Left ventricle myocardium inferior (tissue), 1 donor: ENCODE measurements around the gene KANSL1L. TPM values are rescaled to one million over a fixed set of nuclear protein-coding genes. Genes with fewer than 3 reads are reported as not detected.
A peak's percentile ranks its signal among the peaks of the same experiment; 100 is the strongest.

Experiments
- DNase-seq: peaks from one replicate; pipeline ENCODE4 v3.0.0-alpha.2; 2020
- H3K27ac ChIP-seq: fragments of 200-600 bp; replicated peaks from 2 replicates; pipeline ENCODE4 v1.8.0; 2021
- H3K27me3 ChIP-seq: fragments of 200-600 bp; 2 replicates; pipeline ENCODE4 v1.8.0; 2021; ENCODE audit warnings: low read depth
- H3K36me3 ChIP-seq: fragments of 200-600 bp; 2 replicates; pipeline ENCODE4 v1.8.0; 2021
- H3K4me1 ChIP-seq: fragments of 200-600 bp; 2 replicates; pipeline ENCODE4 v1.8.0; 2021
- H3K4me3 ChIP-seq: fragments of 200-600 bp; 2 replicates; pipeline ENCODE4 v1.8.0; 2021; ENCODE audit warnings: mild to moderate bottlenecking, moderate library complexity
- H3K9me3 ChIP-seq: fragments of 200-600 bp; replicated peaks from 2 replicates; pipeline ENCODE4 v1.8.0; 2021
- intact Hi-C: fragments of 100-400 bp; cut with micrococcal nuclease; formaldehyde crosslinking; loops from one replicate; pipeline ENCODE4 v1.11.0; 2022
- total RNA-seq: library from RNA; stranded (reverse); fragmentation: NEBNext Ultra II Directional; extraction: Animal tissue kit (Norgen Biotek cat#: 25700); gene quantifications from one replicate; pipeline ENCODE4 v1.2.1, GENCODE V29; 2021
- TF ChIP-seq, protein P1 (sequence below): fragments of 200-600 bp; IDR thresholded peaks from 2 replicates; pipeline ENCODE4 v1.8.0; 2021; ENCODE audit warnings: antibody characterized with exemption, mild to moderate bottlenecking, borderline replicate concordance
- donor health status: DM: no; HTN: yes; CAD: no; lungs with severe emphysema.

KANSL1L gene
- total RNA-seq, 1 donor from 2014 or later = 18.1 TPM

GRCh38 chr2:210086930-210087329, 84.3 kb downstream of the KANSL1L start:
- Histone ChIP-seq H3K4me1 (no peaks in the 10 kb centered on the region), H3K9me3 (no peaks in the 10 kb centered on the region), H3K4me3 (no peak overlapping the region), H3K27me3 (no peaks in the 10 kb centered on the region), H3K27ac (no peak overlapping the region), H3K36me3 (no peaks in the 10 kb centered on the region)
- intact Hi-C loops = no loop called here
- no peak for DNase-seq
- TF ChIP-seq, protein P1, sequence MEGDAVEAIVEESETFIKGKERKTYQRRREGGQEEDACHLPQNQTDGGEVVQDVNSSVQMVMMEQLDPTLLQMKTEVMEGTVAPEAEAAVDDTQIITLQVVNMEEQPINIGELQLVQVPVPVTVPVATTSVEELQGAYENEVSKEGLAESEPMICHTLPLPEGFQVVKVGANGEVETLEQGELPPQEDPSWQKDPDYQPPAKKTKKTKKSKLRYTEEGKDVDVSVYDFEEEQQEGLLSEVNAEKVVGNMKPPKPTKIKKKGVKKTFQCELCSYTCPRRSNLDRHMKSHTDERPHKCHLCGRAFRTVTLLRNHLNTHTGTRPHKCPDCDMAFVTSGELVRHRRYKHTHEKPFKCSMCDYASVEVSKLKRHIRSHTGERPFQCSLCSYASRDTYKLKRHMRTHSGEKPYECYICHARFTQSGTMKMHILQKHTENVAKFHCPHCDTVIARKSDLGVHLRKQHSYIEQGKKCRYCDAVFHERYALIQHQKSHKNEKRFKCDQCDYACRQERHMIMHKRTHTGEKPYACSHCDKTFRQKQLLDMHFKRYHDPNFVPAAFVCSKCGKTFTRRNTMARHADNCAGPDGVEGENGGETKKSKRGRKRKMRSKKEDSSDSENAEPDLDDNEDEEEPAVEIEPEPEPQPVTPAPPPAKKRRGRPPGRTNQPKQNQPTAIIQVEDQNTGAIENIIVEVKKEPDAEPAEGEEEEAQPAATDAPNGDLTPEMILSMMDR = no peak

GRCh38 chr2:210086292-210086691, 84.9 kb downstream of the KANSL1L start:
- H3K9me3 ChIP-seq = no peaks in the 10 kb centered on the region
- no peak overlapping the region for H3K4me3 ChIP-seq
- H3K27ac ChIP-seq = no peak overlapping the region
- intact Hi-C loops = no loop called here
- H3K36me3 ChIP-seq = no peaks in the 10 kb centered on the region
- H3K4me1 ChIP-seq = no peaks in the 10 kb centered on the region
- TF ChIP-seq, protein P1 = no peak
- DNase-seq = no peak
- no peaks in the 10 kb centered on the region for H3K27me3 ChIP-seq

- intact Hi-C loops = loop anchor here (5.0 kb wide), 1 partner anchor 124 kb away; no protein-coding TSS in a partner anchor
These were observed 98.2 kb downstream of the KANSL1L start for GRCh38 chr2:210072922-210073509.

GRCh38 chr2:210072493-210072892, 98.7 kb downstream of the KANSL1L start:
- intact Hi-C loops = loop anchor here (5.0 kb wide), 1 partner anchor 125 kb away; no protein-coding TSS in a partner anchor
- H3K27me3 ChIP-seq = no peaks in the 10 kb centered on the region
- no peaks in the 10 kb centered on the region for H3K9me3 ChIP-seq
- no peak overlapping the region for H3K4me3 ChIP-seq
- H3K4me1 ChIP-seq = no peaks in the 10 kb centered on the region
- no peak for DNase-seq
- no peak overlapping the region for H3K27ac ChIP-seq
- TF ChIP-seq, protein P1 = no peak
- peaks cover 7% of the 10 kb centered on the region for H3K36me3 ChIP-seq

More at GRCh38 chr2:210072922-210073509, 98.2 kb downstream of the KANSL1L start:
- Histone ChIP-seq H3K27me3 (no peaks in the 10 kb centered on the region), H3K4me3 (no peak overlapping the region), H3K4me1 (no peaks in the 10 kb centered on the region), H3K9me3 (no peaks in the 10 kb centered on the region), H3K27ac (no peak overlapping the region), H3K36me3 (peaks cover 7% of the 10 kb centered on the region)
- DNase-seq = no peak
- TF ChIP-seq, protein P1 = peak; percentile 64

DNA sequence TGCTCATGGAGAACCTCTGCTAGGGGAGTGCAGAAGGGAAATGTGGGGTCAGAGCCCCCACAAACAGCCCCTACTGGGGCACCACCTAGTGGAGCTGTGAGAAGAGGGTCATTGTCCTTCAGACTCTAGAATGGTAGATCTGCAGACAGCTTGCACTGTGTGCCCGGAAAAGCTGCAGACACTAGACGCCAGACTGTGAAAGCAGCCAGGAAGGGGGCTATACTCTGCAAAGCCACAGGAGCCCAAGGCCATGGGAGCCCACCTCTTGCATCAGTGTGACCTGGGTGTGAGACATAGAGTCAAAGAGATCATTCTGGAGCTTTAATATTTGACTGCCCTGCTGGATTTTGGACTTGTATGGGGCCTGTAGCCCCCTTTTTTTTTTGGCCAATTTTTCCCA, 107.9 kb downstream of the KANSL1L start:
- H3K9me3 ChIP-seq = no peaks in the 10 kb centered on the region
- no peaks in the 10 kb centered on the region for H3K27me3 ChIP-seq
- DNase-seq = no peak
- H3K4me3 ChIP-seq = no peak overlapping the region
- no peaks in the 10 kb centered on the region for H3K4me1 ChIP-seq
- TF ChIP-seq, protein P1 = no peak
- intact Hi-C loops = no loop called here
- H3K36me3 ChIP-seq = peaks cover 35% of the 10 kb centered on the region
- no peak overlapping the region for H3K27ac ChIP-seq
